BJ (cell line): ENCODE data around the gene DGKD. TPM values are rescaled to one million over a fixed set of nuclear protein-coding genes. Genes with fewer than 3 reads are reported as not detected.

Experiments
- CTCF ChIA-PET: fragments of 350-600 bp; formaldehyde crosslinking; extraction: SDS; loops from one replicate; lab custom pipeline; 2021; ENCODE audit warnings: antibody characterized with exemption, inconsistent platforms; lab: Yijun Ruan, JAX
- POLR2A ChIA-PET: fragments of 300-600 bp; sonication (Branson Sonifier 250); formaldehyde crosslinking; extraction: SDS; loops from one replicate; lab custom pipeline; 2021; ENCODE audit warnings: antibody characterized with exemption; lab: Charles Lee
- DNase-seq: peaks from one replicate; pipeline ENCODE4 v3.0.0-alpha.2; 2011; ENCODE audit warnings: low read depth
- H3K27me3 ChIP-seq: 2 replicates; pipeline ENCODE4 v1.6.0; 2011; ENCODE audit warnings: low read length; ENCODE audit not compliant: control insufficient read depth, insufficient read depth
- H3K36me3 ChIP-seq: 2 replicates; pipeline ENCODE4 v1.5.1; 2011; ENCODE audit warnings: low read length; ENCODE audit not compliant: control insufficient read depth, insufficient read depth
- H3K4me3 ChIP-seq: 2 replicates; pipeline ENCODE4 v1.5.1; 2011; ENCODE audit warnings: low read depth, mild to moderate bottlenecking, control low read depth, low read length
- CTCF ChIP-seq: IDR thresholded peaks from 2 replicates; pipeline ENCODE4 v1.5.1; 2011; ENCODE audit warnings: low read depth, mild to moderate bottlenecking, control low read depth, inconsistent platforms, low read length, moderate library complexity; ENCODE audit not compliant: insufficient read depth
- polyA plus RNA-seq: library from polyadenylated mRNA; depleted of rRNA; stranded (reverse); fragments of >200 nt; gene quantifications from 2 replicates; pipeline ENCODE4 v1.2.3, GENCODE V29; 2011

The DGKD gene
- polyA plus RNA-seq, 1 experiment = 8.5 TPM

GRCh38 chr2:233386382-233387041 lies 32.2 kb downstream of the DGKD start:
- TF ChIP-seq CTCF = no peak
- POLR2A ChIA-PET = no interaction called here
- CTCF ChIA-PET = interaction anchor here (1.3 to 1.7 kb wide), 3 partner anchors 15 to 62 kb away, joined by 3 to 4 read pairs (median 4); no protein-coding TSS in a partner anchor
- no peak for DNase-seq
- Histone ChIP-seq H3K36me3 (peaks cover 2% of the 10 kb centered on the region; the same call in 1 of the 2 replicates), H3K4me3 (no peak overlapping the region), H3K27me3 (no peaks in the 10 kb centered on the region)

GRCh38 chr2:233387225-233387624 lies 32.9 kb downstream of the DGKD start:
- no peak for TF ChIP-seq CTCF
- ChIA-PET CTCF (interaction anchor here (0.7 to 1.7 kb wide), 6 partner anchors 10 to 61 kb away, joined by 3 to 4 read pairs (median 4); no protein-coding TSS in a partner anchor), POLR2A (no interaction called here)
- no peaks in the 10 kb centered on the region for H3K27me3 ChIP-seq
- DNase-seq = no peak
- H3K36me3 ChIP-seq = peaks cover 2% of the 10 kb centered on the region; the same call in 1 of the 2 replicates
- H3K4me3 ChIP-seq = no peak overlapping the region

- DNase-seq = peak; percentile 62
- POLR2A ChIA-PET = no interaction called here
- H3K27me3 ChIP-seq = no peaks in the 10 kb centered on the region
- CTCF ChIA-PET = interaction anchor here (0.7 to 1.7 kb wide), 7 partner anchors 10 to 60 kb away, joined by 3 to 6 read pairs (median 4); no protein-coding TSS in a partner anchor
- H3K36me3 ChIP-seq = 0 out of 2 replicates have a peak, but pooled peaks cover 2% of the 10 kb centered on the region
- H3K4me3 ChIP-seq = no peak overlapping the region
- no peak for TF ChIP-seq CTCF
These were observed 33.6 kb downstream of the DGKD start for GRCh38 chr2:233387667-233388528.

GRCh38 chr2:233389601-233390125 lies 35.4 kb downstream of the DGKD start:
- ChIA-PET POLR2A (no interaction called here), CTCF (no interaction called here)

More at GRCh38 chr2:233389601-233390125, 35.4 kb downstream of the DGKD start:
- no peak for DNase-seq
- Histone ChIP-seq H3K27me3 (no peaks in the 10 kb centered on the region), H3K36me3 (0 out of 2 replicates have a peak, but pooled peaks cover 2% of the 10 kb centered on the region), H3K4me3 (no peak overlapping the region)
- TF ChIP-seq CTCF = no peak
